SU-DHL-6 (cell line): ENCODE data around the gene ACBD5.

Experiments
- CTCF ChIP-seq: fragments of 200-600 bp; sonication (generic); IDR thresholded peaks from one replicate; pipeline ENCODE4 v1.5.1; 2017; ENCODE audit warnings: antibody characterized with exemption, mild to moderate bottlenecking, low read length, moderate library complexity; ENCODE audit not compliant: insufficient read depth, poor library complexity, severe bottlenecking
- EZH2phosphoT487 ChIP-seq: fragments of 200-600 bp; sonication (generic), shearing (Covaris generic); conservative IDR thresholded peaks from 2 replicates; pipeline ENCODE4 v1.6.1; 2018; ENCODE audit warnings: mild to moderate bottlenecking, antibody characterized with exemption, low read length, moderate library complexity, mixed read lengths

GRCh38 chr10:27155066-27155754 is 85.4 kb downstream of the ACBD5 start, which contains the start of gene MASTL:
- TF ChIP-seq CTCF (no peak), EZH2phosphoT487 (no peak)
